NCI-H146 treated with DMSO at 0.1 percent for 48 hours (cell line): ENCODE measurements around the gene HNRNPAB.
"Not testable (repeated sequence)": the region's sequence is repeated elsewhere in the genome, so short reads cannot be mapped to it uniquely, and the experiment has no call there.

Experiments used
- DNase-seq: peaks from one replicate; lab custom pipeline; 2025; ENCODE audit not compliant: unreplicated experiment; lab: John Stamatoyannopoulos, UW

The HNRNPAB gene

DNA sequence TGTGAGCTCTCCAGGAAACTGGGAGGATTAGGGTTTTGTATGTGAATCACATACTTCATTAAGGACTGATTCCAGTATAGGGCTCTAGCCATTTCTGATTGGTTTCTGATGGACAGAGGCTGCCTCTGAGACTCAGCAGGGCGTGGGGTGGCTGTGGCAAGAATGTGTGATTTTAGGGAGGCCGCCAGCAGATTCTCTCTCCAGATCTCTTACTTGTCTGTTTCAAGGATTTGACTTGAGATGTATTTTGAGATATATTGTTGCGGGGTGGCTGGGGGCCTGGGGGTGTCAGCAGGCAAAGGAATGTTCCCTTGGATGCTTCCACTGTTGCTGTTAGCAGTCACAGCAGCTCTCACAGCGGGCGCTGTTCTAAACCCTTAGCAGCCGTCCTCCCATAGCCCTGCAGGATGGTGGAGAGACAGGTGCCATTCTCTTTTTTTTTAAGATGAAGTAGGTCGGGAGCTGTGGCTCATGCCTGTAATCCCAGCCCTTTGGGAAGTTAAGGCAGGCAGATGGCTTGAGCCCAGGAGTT, 8.0 kb upstream of the HNRNPAB start:
- no peak for DNase-seq

DNA sequence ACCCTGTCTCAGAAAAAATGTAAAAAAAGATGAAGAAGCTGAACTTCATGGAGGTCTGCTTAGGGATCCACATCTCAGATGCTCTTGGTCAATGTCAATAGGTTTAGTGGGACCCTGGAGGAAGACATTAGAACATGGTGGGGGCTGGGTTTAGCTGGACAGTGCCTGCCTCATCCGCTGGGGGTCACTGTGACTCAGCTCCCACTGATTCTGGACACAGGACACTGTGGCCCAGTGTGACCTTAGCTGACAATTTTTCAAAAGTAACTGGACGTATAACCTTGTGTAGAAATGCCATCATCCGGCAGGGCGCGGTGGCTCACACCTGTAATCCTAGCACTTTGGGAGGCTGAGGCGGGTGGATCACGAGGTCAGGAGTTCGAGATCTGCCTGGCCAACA, 7.3 kb upstream of the HNRNPAB start:
- DNase-seq, result no peak

DNA sequence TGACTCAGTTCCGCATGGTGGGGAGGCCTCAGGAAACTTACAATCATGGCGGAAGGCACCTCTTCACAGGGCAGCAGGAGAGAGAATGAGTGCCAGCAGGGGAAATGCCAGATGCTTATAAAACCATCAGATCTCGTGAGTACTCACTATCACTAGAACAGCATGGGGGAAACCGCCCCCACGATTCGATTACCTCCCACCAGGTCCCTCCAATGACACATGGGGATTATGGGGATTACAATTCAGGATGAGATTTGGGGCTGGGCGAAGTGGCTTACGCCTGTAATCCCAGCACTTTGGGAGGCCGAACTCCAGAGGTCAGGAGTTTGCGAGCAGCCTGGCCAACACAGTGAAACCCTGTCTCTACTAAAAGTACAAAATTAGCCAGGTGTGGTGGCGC, 6.2 kb upstream of the HNRNPAB start:
- not testable (repeated sequence) for DNase-seq

GRCh38 chr5:178198706-178199105, 5.6 kb upstream of the HNRNPAB start:
- no peak for DNase-seq

DNA sequence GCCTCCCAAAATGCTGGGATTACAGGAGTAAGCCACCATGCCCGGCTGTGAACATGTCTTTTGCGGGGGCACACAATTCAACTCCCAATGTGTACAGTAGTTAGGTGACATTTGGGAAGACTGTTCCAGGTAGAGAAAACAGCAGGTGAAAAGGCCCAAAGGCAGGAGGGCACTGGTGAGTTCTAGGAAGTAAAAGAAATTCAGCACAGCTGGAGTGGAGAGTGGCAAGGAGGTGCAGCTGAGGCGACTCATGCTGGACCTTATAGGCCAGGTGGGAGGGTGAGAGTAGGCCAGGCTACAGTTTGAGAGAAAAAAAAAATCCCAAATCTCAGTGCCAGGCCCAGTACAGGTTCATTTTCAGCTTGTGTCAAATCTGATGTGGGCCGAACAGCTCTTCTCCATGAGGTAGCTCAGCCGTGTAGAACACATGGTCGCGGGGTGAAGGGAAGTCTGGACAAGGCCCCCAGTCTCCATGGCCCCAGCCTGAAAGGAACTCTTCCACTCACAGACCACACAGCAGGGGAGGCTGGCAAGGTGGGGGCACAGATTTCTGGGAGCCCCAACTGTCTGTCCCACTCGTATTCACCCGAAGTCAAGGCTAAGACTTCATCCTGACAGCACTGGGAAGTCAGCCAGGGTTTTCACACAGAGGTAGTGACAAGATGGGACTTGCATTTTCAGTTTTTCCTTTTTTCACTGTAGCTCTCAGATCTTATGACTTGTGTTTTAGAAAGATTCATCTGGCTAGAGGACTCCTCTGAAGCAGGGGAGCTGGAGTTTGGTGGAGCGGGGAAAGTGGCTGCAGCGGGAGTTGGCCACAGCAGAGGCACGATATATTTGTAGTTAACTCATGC, 4.5 kb upstream of the HNRNPAB start:
- DNase-seq, result no peak

- no peak for DNase-seq
Observed at GRCh38 chr5:178201221-178201926, 3.0 kb upstream of the HNRNPAB start.

DNA sequence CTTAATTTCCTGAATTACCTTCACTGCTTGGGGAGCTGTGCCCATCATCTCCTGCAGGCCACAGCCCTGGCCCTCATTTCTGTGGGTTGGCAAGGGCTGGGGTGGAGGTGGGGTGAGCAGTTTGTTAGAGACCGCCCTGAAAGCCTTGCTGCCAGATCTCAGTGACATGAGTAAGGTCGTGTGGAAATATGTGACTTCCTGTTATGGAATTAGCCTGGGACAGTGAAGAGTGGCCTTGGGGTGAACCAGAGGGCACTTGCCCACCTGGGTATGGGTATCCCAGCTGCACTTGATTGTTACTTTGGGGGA, 2.5 kb upstream of the HNRNPAB start:
- no peak for DNase-seq

- DNase-seq, result no peak
Observed at GRCh38 chr5:178202541-178202940, 1.8 kb upstream of the HNRNPAB start.

DNA sequence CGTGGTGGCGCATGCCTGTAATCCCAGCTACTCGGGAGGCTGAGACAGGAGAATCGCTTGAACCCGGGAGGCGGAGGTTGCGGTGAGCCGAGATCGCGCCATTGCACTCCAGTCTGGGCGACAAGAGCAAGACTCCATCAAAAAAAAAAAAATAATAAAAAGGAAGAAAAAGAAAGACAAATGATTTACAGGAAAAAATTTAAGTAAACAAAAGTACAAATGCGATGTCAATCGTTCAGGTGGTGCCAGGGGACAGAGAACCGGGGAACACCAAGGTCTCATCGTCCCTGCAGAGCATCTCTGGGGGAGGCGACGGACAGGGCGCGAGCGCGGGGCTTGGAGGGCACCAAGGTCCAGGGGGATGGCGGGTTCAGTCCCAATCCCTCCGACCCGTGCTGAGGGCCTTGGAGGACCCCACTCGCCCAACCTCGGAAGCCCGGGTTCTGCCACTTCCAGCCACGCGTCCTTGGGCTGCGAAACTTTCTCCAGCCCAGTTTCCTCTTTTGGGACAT, 607 bp upstream of the HNRNPAB start:
- no peak for DNase-seq

- DNase-seq, result peak; percentile 10
Observed at GRCh38 chr5:178204935-178205748, 809 bp downstream of the HNRNPAB start.

- DNase-seq, result no peak
Observed at GRCh38 chr5:178205749-178206047, 1.4 kb downstream of the HNRNPAB start.

- DNase-seq, result no peak
Observed at GRCh38 chr5:178206166-178207101, 2.1 kb downstream of the HNRNPAB start.

GRCh38 chr5:178207183-178207916, 3.0 kb downstream of the HNRNPAB start:
- DNase-seq, result no peak

DNA sequence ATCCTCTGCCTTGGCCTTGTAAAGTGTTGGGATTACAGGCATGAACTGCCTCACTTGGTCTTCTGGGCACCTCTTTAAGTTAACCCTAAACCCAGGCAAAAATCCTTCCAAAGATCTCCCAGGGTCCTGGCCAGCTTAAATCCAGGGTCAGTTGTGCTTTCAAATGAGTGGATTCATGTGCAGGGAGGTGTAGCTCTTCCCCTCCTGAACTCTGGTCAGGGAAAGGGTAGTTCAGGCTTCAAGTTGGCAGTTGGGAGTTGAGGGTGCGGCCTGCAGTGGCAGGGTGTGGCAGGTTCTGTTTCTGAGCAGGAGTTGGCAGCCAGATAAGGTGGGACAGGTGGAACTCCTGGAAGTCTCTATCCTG, 3.6 kb downstream of the HNRNPAB start:
- no peak for DNase-seq

- no peak for DNase-seq
Observed at GRCh38 chr5:178208540-178209227, 4.4 kb downstream of the HNRNPAB start.

DNA sequence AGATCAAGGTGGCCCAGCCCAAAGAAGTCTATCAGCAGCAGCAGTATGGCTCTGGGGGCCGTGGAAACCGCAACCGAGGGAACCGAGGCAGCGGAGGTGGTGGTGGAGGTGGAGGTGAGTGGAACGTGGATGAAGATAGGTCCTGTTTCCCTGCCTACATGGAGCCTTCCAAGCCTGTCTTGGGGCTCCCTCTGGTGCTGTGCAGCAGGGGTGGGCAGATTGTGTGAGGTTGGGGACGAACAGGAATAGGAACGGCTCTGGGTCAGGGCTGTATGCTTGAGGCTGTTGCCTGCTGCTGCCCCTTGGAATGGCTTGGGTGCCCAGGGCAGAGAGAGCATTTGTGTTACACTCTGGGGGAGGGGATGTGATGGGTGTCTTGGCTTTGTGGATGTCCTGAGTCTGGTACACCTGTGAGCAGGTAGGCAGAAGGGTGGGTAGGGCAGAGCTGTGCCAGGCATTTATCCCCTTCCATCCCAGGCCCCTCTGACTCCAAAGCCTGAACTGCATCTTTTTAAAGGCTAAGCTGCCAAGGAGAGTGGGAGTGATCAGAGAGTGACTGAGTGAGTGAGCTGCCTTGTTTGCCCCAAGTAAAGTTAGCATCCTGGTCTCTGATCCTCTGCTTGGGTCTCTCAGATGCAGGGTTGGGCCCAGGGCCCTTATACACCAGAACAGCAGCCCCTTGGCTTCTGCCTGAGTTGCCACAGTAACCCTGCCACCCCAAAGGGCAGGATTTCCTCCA, 5.2 kb downstream of the HNRNPAB start:
- DNase-seq, result no peak

DNA sequence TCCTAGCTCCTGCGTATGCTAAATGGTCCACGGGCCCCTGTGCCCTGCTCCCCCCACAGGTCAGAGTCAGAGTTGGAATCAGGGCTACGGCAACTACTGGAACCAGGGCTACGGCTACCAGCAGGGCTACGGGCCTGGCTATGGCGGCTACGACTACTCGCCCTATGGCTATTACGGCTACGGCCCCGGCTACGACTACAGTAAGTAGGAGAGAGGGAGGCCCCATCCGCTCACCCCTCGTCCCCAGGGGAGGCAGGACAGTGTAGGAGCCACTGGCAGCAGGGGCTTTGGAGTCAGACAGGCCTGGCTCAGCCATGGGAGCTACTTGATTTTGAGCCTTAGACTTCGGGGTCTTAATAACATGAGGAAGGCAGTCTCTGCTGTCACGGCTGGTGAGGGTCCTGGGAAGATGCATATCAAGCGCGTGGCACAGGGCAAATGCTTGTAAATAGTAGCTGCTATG, 5.8 kb downstream of the HNRNPAB start:
- DNase-seq, result no peak

- DNase-seq, result no peak
Observed at GRCh38 chr5:178210686-178211085, 6.4 kb downstream of the HNRNPAB start.
